Measurements from ENCODE around the gene TBC1D21. TPM values are rescaled to one million over a fixed set of nuclear protein-coding genes. Genes with fewer than 3 reads are reported as not detected.

Gene TBC1D21
- total RNA-seq, 1 donor from 2014 or later = not detected

GRCh38 chr15:73888224-73889041, 15.1 kb downstream of the TBC1D21 start:
- DNase-seq (ENCODE audit: low spot score) (no peak), ATAC-seq (no peak)

GRCh38 chr15:73889053-73889761, 15.8 kb downstream of the TBC1D21 start:
- ATAC-seq = no peak
- no peak for DNase-seq (ENCODE audit: low spot score)

GRCh38 chr15:73889762-73890124, 16.4 kb downstream of the TBC1D21 start:
- ATAC-seq = no peak

GRCh38 chr15:73891328-73892315, 18.3 kb downstream of the TBC1D21 start:
- DNase-seq (ENCODE audit: low spot score) (no peak), ATAC-seq (no peak)

More at GRCh38 chr15:73889762-73890124, 16.4 kb downstream of the TBC1D21 start:
- DNase-seq (ENCODE audit: low spot score) = no peak

- no peak for ATAC-seq
- DNase-seq (ENCODE audit: low spot score) = no peak
Observed at GRCh38 chr15:73892446-73893226, 19.3 kb downstream of the TBC1D21 start.

GRCh38 chr15:73894133-73894814, 20.9 kb downstream of the TBC1D21 start:
- no peak for DNase-seq (ENCODE audit: low spot score)
- no peak for ATAC-seq

GRCh38 chr15:73897441-73898261, 24.3 kb downstream of the TBC1D21 start:
- DNase-seq (ENCODE audit: low spot score) = peak; percentile 61
- peak; percentile 95 for ATAC-seq

- no peak for DNase-seq (ENCODE audit: low spot score)
- ATAC-seq = no peak
Observed at GRCh38 chr15:73899197-73900094, 26.1 kb downstream of the TBC1D21 start.

- ATAC-seq (no peak), DNase-seq (ENCODE audit: low spot score) (no peak)
Observed at GRCh38 chr15:73900095-73900712, 26.8 kb downstream of the TBC1D21 start.

- DNase-seq (ENCODE audit: low spot score) = no peak
- no peak for ATAC-seq
Observed at GRCh38 chr15:73901126-73901810, 27.9 kb downstream of the TBC1D21 start.

- no peak for DNase-seq (ENCODE audit: low spot score)
- ATAC-seq = no peak
Observed at GRCh38 chr15:73902121-73903020, 29.0 kb downstream of the TBC1D21 start.

- ATAC-seq (peak; percentile 61), DNase-seq (ENCODE audit: low spot score) (no peak)
Observed at GRCh38 chr15:73904026-73904815, 30.9 kb downstream of the TBC1D21 start.

GRCh38 chr15:73905225-73905827, 32.0 kb downstream of the TBC1D21 start:
- ATAC-seq (no peak), DNase-seq (ENCODE audit: low spot score) (no peak)

- DNase-seq (ENCODE audit: low spot score) (no peak), ATAC-seq (no peak)
Observed at GRCh38 chr15:73906346-73907034, 33.1 kb downstream of the TBC1D21 start.

All from left lobe of liver (tissue), 2 donors.